NCI-H2227 (cell line): ENCODE measurements around the gene CD99L2.

Experiments
- DNase-seq: peaks from one replicate; lab custom pipeline; 2025; ENCODE audit not compliant: unreplicated experiment; lab: John Stamatoyannopoulos, UW

CD99L2 gene

GRCh38 chrX:150766351-150767044, 132.0 kb downstream of the CD99L2 start:
- no peak for DNase-seq

- no peak for DNase-seq
These were observed 132.6 kb downstream of the CD99L2 start for GRCh38 chrX:150765782-150766350.

GRCh38 chrX:150765237-150765636, 133.2 kb downstream of the CD99L2 start:
- DNase-seq, result no peak

- DNase-seq, result no peak
These were observed 134.7 kb downstream of the CD99L2 start for GRCh38 chrX:150763810-150764209.

- no peak for DNase-seq
These were observed 135.1 kb downstream of the CD99L2 start for GRCh38 chrX:150763303-150763797.

- no peak for DNase-seq
These were observed 136.0 kb downstream of the CD99L2 start for GRCh38 chrX:150762258-150763165.

GRCh38 chrX:150761819-150762216, 136.7 kb downstream of the CD99L2 start:
- DNase-seq, result no peak

- no peak for DNase-seq
These were observed 137.2 kb downstream of the CD99L2 start for GRCh38 chrX:150761176-150761818.

GRCh38 chrX:150759568-150760416, 138.7 kb downstream of the CD99L2 start:
- no peak for DNase-seq

GRCh38 chrX:150757371-150757770, 141.1 kb downstream of the CD99L2 start:
- no peak for DNase-seq

GRCh38 chrX:150753968-150754367, 144.5 kb downstream of the CD99L2 start:
- DNase-seq, result no peak

GRCh38 chrX:150753357-150753756, 145.1 kb downstream of the CD99L2 start:
- DNase-seq, result no peak

- DNase-seq, result no peak
These were observed 146.3 kb downstream of the CD99L2 start for GRCh38 chrX:150752124-150752523.

- DNase-seq, result no peak
These were observed 162.0 kb downstream of the CD99L2 start for GRCh38 chrX:150736475-150736874.

- no peak for DNase-seq
These were observed 166.7 kb downstream of the CD99L2 start for GRCh38 chrX:150731795-150732194.

GRCh38 chrX:150730719-150731118, 167.7 kb downstream of the CD99L2 start:
- DNase-seq, result no peak

- no peak for DNase-seq
These were observed 168.5 kb downstream of the CD99L2 start for GRCh38 chrX:150729956-150730355.

- DNase-seq, result no peak
These were observed 178.8 kb downstream of the CD99L2 start for GRCh38 chrX:150719621-150720020.
